Loucy (cell line): ENCODE results near the gene CEP76.

Experiments used
- EZH2phosphoT487 ChIP-seq: fragments of 200-600 bp; IDR thresholded peaks from 2 replicates; pipeline ENCODE4 v1.6.1; 2018; ENCODE audit warnings: antibody characterized with exemption, mild to moderate bottlenecking, moderate library complexity, borderline replicate concordance
- TF ChIP-seq, protein P1 (sequence below): fragments of 200-600 bp; sonication (generic); conservative IDR thresholded peaks from 2 replicates; pipeline ENCODE4 v1.5.1; 2014; ENCODE audit warnings: mild to moderate bottlenecking, antibody characterized with exemption, low read length

DNA sequence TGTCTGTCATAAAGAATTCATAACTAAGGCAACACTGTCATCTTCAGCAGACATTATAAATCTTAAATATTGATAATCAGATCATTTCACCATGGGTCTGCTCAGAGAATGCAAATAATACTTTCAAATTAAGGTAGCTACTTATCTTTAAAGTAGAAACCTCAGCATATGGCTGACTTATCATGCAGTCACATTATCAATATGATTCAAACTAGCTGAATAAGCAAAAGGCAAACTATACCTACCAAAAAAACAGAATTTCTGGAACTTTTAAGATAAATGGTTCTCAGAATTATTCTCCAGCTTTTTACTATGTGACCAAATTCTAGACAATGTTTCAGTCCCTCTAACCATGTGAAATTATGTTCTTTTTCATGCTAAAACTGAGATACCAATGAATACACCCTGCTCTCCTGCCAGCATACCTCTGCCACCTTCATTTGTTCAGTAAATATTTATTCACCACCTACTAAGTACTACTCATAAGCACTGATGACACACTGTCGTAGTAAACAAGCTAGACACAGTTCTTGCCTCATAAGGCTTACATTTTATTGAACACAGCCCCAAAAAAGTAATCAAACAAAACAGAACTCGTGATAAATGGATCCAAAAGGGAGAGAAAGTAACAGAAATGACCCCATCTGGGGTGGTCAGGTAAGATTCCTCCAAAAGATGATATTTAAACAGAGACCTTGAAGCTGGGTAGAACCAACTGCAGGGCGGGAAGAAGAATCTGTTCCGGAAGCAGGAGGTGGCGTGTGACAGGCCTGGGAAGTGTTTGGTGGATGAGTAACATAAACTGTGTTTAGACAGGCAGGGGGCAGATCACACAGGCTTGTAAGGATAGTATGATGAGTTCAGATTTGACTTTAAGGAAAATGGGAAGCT, 62.3 kb downstream of the CEP76 start:
- TF ChIP-seq, protein P1, sequence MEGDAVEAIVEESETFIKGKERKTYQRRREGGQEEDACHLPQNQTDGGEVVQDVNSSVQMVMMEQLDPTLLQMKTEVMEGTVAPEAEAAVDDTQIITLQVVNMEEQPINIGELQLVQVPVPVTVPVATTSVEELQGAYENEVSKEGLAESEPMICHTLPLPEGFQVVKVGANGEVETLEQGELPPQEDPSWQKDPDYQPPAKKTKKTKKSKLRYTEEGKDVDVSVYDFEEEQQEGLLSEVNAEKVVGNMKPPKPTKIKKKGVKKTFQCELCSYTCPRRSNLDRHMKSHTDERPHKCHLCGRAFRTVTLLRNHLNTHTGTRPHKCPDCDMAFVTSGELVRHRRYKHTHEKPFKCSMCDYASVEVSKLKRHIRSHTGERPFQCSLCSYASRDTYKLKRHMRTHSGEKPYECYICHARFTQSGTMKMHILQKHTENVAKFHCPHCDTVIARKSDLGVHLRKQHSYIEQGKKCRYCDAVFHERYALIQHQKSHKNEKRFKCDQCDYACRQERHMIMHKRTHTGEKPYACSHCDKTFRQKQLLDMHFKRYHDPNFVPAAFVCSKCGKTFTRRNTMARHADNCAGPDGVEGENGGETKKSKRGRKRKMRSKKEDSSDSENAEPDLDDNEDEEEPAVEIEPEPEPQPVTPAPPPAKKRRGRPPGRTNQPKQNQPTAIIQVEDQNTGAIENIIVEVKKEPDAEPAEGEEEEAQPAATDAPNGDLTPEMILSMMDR: no peak
- TF ChIP-seq EZH2phosphoT487: no peak
